Uterus (tissue), 2 donors: ENCODE results near the gene RNF6.

Experiments used
- CTCF ChIP-seq, 4 experiments: fragments of 200-600 bp in 2 of 4; fragments of 450-650 bp in 2 of 4; sonication (generic) in 2 of 4; IDR thresholded peaks; one replicate each; pipeline ENCODE4 v1.5.1; 2016 to 2019; ENCODE audit warnings: antibody characterized with exemption in 4 of 4, mild to moderate bottlenecking in 2 of 4, moderate library complexity in 1 of 4
- POLR2A ChIP-seq, 2 donors: fragments of 450-650 bp; IDR thresholded peaks; one replicate each; pipeline ENCODE4 v1.6.1; 2016; ENCODE audit warnings: antibody characterized with exemption in 2 of 2, mild to moderate bottlenecking in 1 of 2, moderate library complexity in 1 of 2

- TF ChIP-seq CTCF (IDR thresholded peaks at IDR 0.05) (no peak), POLR2A (IDR thresholded peaks at IDR 0.05) (no peak)
Observed at GRCh38 chr13:26202365-26202972, 19.6 kb downstream of the RNF6 start.
